Chondrocyte (in vitro differentiated cells): ENCODE data around the gene MTCH1. TPM values are rescaled to one million over a fixed set of nuclear protein-coding genes. Genes with fewer than 3 reads are reported as not detected.

Experiments
- DNase-seq: peaks from one replicate; pipeline ENCODE4 v3.0.0; 2021; ENCODE audit warnings: mixed read lengths, low spot score
- H3K27ac Mint-ChIP-seq: one replicate; pipeline ENCODE4 v1.8.0; 2021; ENCODE audit warnings: mild to moderate bottlenecking, moderate library complexity, mixed read lengths; ENCODE audit not compliant: unreplicated experiment
- H3K27me3 Mint-ChIP-seq: 2 replicates; pipeline ENCODE4 v1.8.0; 2021; ENCODE audit warnings: low read depth, mixed read lengths
- H3K36me3 Mint-ChIP-seq: 2 replicates; pipeline ENCODE4 v1.8.0; 2021; ENCODE audit warnings: low read depth, mixed read lengths
- H3K4me1 Mint-ChIP-seq: 2 replicates; pipeline ENCODE4 v1.8.0; 2021; ENCODE audit warnings: low read depth, mild to moderate bottlenecking, mixed read lengths
- H3K4me3 Mint-ChIP-seq: one replicate; pipeline ENCODE4 v1.8.0; 2021; ENCODE audit warnings: mild to moderate bottlenecking, moderate library complexity, mixed read lengths; ENCODE audit not compliant: unreplicated experiment
- H3K9me3 Mint-ChIP-seq: 2 replicates; pipeline ENCODE4 v1.8.0; 2021; ENCODE audit warnings: low read depth, mixed read lengths
- total RNA-seq: library from RNA; stranded (reverse); gene quantifications from 3 replicates; pipeline ENCODE4 v1.2.1, GENCODE V29; 2021
- TF ChIP-seq, protein P1 (sequence below): fragments of 200-600 bp; sonication (generic); IDR thresholded peaks from 2 replicates; pipeline ENCODE4 v1.5.0; 2021; ENCODE audit warnings: antibody characterized with exemption, mild to moderate bottlenecking, moderate library complexity

The MTCH1 gene
- total RNA-seq, 1 donor from 2014 or later: 188 TPM

DNA sequence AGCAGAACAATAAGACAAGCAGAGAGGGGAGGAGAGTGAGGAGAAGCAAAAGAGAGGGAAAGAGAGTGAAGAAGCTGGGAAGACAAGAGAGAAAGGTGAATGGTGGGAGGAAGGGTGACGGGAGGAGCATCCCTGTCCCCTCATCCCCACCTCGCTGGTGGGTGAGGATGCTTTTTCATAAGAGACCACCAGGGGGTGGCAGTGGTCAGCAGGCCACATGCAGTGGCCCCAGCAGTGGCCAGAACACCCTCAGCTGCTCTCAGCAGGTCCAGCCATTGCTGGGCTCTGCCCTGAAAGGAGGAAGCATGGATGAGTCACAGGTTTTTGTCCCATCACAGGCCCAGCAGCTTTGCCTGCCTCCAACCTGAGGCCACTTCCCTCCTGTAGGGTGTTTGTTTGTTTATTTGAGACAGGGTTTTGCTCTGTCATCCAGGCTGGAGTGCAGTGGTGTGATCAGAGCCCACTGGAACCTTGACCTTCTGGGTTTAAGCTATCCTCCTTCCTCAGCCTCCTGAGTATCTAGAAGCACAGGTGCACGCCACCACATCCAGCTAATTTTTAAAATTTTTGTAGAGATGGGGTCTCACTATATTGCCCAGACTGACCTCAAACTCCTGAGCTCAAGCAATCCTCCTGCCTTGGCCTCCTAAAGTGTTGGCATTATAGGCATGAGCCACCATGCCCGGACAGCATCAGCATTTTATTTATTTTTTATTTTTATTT, 43.4 kb upstream of the MTCH1 start:
- no peaks in the 10 kb centered on the region for H3K27me3 Mint-ChIP-seq
- peaks cover 2% of the 10 kb centered on the region for H3K36me3 Mint-ChIP-seq
- TF ChIP-seq, protein P1, sequence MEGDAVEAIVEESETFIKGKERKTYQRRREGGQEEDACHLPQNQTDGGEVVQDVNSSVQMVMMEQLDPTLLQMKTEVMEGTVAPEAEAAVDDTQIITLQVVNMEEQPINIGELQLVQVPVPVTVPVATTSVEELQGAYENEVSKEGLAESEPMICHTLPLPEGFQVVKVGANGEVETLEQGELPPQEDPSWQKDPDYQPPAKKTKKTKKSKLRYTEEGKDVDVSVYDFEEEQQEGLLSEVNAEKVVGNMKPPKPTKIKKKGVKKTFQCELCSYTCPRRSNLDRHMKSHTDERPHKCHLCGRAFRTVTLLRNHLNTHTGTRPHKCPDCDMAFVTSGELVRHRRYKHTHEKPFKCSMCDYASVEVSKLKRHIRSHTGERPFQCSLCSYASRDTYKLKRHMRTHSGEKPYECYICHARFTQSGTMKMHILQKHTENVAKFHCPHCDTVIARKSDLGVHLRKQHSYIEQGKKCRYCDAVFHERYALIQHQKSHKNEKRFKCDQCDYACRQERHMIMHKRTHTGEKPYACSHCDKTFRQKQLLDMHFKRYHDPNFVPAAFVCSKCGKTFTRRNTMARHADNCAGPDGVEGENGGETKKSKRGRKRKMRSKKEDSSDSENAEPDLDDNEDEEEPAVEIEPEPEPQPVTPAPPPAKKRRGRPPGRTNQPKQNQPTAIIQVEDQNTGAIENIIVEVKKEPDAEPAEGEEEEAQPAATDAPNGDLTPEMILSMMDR: peak; percentile 84
- peaks cover 4% of the 10 kb centered on the region for H3K9me3 Mint-ChIP-seq
- no peak overlapping the region for H3K4me3 Mint-ChIP-seq
- H3K4me1 Mint-ChIP-seq: peaks cover 7% of the 10 kb centered on the region
- no peak overlapping the region for H3K27ac Mint-ChIP-seq
- DNase-seq: no peak

- Mint-ChIP-seq H3K27ac (no peak overlapping the region), H3K4me1 (peaks cover 9% of the 10 kb centered on the region), H3K9me3 (peaks cover 4% of the 10 kb centered on the region), H3K4me3 (no peak overlapping the region), H3K36me3 (peaks cover 2% of the 10 kb centered on the region), H3K27me3 (no peaks in the 10 kb centered on the region)
- TF ChIP-seq, protein P1: no peak
- DNase-seq: no peak
Observed at GRCh38 chr6:37027811-37028469, 41.9 kb upstream of the MTCH1 start.

- no peak overlapping the region for H3K27ac Mint-ChIP-seq
- H3K27me3 Mint-ChIP-seq: no peaks in the 10 kb centered on the region
- H3K36me3 Mint-ChIP-seq: peaks cover 2% of the 10 kb centered on the region
- peaks cover 9% of the 10 kb centered on the region for H3K4me1 Mint-ChIP-seq
- TF ChIP-seq, protein P1: no peak
- peaks cover 4% of the 10 kb centered on the region for H3K9me3 Mint-ChIP-seq
- no peak for DNase-seq
- H3K4me3 Mint-ChIP-seq: no peak overlapping the region
Observed at GRCh38 chr6:37027036-37027720, 41.2 kb upstream of the MTCH1 start.

GRCh38 chr6:37025621-37026466, 39.8 kb upstream of the MTCH1 start:
- Mint-ChIP-seq H3K36me3 (peaks cover 2% of the 10 kb centered on the region), H3K27ac (no peak overlapping the region), H3K9me3 (peaks cover 4% of the 10 kb centered on the region), H3K27me3 (no peaks in the 10 kb centered on the region), H3K4me3 (no peak overlapping the region), H3K4me1 (peaks cover 13% of the 10 kb centered on the region)
- TF ChIP-seq, protein P1: no peak
- DNase-seq: no peak
